ENCODE results near the gene SETD3.

Gene SETD3

DNA sequence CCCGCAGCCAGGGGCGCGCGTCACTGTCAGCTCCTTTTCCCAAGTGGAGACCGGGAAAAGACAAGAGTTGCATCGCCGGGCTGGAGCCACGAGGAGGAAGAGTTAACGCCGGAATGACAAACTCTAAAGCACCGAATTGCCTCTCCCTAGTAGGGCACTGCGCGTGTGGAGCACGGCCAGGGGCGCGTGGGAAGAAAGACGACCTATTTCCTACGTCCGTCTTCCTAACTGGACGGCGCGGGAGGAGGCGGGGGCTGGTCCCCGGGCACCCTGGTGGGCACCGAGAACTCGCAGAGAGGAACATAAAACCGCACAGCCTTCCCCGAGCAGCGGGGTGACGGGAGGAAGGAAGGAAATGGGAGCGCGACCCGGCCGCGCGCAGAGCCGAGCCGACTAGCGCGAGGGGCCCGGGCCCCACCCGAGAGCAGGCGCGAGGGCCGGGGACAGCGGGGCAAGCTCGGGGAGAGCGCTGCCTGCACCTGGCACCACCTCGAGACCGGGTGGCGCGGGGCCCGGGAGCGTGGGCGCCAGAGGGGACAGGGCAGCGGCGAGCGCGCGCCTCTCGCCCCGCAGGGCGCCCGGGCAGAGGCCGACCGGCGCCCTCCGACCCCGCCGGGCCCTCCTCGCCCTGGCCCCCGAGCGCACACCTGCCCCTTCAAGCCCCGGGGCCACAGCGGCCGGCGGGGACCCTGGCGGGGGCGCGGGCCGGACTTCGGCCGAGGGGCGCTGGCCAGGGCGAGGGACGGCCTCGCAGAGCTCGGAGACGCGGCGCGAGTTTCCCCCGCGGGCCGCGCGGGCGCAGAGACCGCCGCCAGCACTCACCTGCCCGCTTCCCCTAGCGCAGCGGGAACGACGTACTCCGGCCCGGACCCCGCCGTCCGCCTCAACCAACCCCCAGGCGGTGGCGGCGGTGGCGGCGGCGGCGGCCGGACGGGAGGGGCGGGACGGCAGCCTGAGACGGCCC is at the start of gene SETD3:
Gene SETD3, minus strand, starts transcription at position 954 of the 964 bp plus-strand sequence. CDS start 15,054 bp downstream, outside the sequence.
- peak; percentile 9 to 17 for DNase-seq (ENCODE audit: low read depth in 1 of 2, low spot score in 1 of 2)

DNA sequence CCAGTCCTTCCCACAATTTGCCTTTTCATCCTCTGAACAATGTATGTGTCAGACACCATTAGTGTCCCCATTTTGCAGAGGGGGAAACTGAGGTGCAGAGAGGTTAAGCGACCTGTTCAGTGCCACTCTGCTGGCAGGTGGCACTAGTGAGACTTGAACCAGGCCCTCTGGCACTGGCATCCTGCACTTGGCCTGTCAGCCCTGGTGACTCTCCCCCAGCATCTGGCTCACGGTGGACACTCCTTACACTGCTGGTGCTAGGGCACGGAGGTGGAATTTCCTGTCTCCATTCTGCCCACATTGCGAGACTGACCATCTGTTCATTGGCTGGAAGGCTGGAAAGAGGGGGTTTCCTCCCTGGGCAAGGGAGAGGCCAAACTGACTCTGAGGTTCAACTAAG is 49.2 kb upstream of the SETD3 start:
- DNase-seq (ENCODE audit: low read depth in 1 of 2, low spot score in 1 of 2), result no peak

DNA sequence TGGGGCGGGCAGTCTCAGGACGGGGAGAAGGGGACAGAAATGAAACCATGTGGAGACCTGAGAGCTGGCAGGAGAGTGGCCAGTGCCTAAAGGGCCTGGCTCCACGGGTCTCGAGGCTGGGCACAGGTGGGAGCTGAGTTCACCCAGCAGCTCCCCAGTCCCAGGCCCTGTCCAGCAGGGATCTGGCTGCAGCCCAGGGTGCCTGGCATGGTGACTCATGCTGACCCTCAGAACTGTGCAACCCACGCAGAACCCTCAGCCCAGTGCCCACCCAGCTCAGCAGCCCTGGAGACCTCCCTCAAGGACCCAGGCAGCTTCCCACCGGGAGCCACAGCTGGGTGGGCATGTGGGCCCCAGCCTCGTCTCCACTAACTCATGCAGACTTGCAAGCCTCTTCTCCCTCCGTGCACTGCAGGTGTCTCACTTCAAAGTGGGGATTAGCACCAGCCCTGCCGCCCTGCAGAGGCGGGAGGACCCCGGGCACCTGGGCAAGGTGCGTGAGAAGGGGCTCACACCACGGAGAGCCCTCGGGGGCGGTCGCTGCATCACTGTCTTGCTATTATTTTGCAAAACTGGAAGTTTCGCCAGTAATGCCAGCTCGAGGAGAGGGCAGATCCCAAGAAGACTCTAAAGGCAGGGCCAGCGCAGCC is 46.9 kb upstream of the SETD3 start:
- DNase-seq (ENCODE audit: low read depth in 1 of 2, low spot score in 1 of 2), result no peak

DNA sequence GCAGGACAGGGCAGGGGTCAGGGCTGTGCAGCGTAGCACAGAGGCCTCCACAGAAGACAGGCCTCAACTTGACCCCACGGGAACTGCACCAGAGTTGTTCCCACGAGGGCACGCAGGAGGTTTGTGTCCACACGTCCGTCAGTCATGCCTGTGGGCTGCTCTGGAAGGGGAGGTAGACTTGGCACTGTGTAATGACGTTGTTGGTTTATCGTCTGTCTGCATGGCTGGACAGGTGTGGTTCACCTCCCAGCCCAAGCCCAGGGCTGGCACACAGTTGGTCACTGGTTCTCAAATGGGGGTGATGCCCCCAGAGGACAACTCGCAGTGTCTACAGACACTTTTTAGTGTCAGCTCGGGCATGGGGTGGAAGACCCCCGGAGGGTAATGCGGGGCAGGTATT is 46.4 kb upstream of the SETD3 start:
- no peak for DNase-seq (ENCODE audit: low read depth in 1 of 2, low spot score in 1 of 2)

DNA sequence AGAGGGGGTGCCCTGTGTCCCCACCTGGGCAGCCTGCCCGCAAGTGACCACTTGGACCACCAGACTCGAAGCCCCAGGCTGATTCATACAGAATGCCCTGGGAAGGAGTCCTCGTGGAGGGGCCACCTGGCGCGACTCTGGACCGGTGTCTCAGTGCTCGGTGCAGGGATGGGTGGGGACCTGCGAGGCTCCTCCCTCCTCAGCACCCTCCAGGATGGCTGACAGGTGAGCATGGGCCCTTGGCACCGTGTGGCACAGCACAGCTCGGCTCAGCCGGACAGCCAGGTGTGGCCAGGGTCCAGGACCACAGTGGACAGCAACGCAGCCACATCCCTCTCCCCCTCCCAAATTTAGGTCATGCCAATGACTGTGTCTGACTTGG is 45.0 kb upstream of the SETD3 start:
- no peak for DNase-seq (ENCODE audit: low read depth in 1 of 2, low spot score in 1 of 2)

DNA sequence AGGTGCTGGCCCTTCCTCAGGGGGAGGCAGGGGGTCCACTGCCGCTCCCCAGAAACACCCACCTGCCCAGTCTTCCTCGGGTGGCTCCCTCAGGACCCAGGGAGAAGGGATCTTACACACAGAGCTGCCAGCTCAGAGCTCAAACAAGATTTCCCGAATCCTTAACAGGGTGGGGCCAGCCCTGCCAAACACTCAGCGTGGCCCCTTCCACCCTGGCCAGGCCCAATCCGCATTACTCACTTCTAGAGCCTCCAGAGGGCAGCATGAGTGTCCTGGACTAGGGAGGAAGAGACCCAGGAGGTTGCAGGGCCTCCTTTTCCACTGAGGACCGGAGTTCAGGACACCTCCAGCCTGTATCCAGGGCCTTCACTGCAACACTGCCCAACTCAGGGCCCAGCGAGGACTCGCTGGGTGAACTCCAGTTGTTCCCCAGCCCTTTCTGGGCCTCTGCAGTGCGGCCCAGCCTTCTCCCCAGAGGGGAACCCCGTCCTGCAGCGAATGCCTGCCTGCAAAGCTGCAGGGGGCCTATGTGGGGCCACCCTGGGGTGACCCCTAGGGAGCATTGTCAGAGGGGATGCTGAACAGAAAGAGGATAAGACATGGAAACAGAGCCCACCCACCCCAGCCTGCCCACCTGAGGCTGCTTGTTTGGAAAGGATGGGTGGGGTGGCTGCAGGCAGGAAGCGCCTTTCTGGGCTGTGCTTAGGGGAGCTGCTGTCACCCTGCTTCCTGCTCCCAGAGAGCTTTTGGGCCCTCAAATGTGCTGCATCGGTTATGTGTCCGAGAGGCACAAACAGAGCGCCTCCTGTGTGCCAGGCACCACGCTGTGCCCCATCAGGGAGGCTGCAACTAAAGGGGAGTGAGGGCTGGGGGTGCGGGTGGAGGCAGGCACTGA is 44.4 kb upstream of the SETD3 start:
- DNase-seq (ENCODE audit: low read depth in 1 of 2, low spot score in 1 of 2), result no peak

DNA sequence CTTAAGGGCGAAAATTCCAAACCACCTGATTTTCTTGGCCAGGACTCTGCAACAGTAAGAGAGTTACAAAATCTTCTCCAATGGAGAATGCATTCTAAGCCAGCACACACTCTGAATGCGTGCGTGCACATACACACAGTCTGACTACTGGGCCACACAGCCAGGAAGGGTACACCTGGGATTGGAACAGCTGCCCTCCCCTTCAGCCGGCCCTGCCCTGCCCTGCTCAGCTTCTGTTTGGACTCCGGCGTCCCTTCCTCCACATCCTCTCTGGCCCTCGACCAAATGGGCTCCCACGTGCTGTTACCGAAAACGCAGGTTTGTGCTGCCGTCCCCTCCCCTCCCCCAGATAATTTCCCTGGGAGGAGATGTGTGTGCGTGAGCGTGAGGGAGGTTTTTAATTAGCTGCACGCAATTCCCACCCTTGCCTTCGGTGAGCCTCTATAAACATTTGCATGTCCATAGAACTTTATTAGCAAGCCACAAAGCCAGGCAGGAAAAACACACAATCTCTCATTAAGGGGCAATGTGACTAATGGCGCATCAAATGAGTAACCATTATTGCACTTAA is 43.5 kb upstream of the SETD3 start:
- no peak for DNase-seq (ENCODE audit: low read depth in 1 of 2, low spot score in 1 of 2)

DNA sequence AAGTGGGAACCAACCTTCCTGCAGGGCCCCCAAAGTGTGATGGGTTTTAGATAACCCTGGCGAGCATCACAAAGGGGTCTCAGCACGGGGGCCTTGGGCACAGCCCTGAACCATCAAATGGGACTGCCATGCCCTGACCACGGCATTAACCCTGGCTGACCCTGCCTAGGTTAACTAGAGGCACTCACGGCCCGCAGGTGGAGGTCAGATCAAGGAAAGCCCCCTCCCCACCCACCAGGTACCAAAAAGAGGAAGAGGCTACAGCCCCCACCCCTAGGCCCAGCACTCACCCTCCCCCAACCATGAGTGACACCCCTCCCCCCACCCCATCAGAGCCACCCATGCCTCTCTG is 43.0 kb upstream of the SETD3 start:
- DNase-seq (ENCODE audit: low read depth in 1 of 2, low spot score in 1 of 2), result no peak

DNA sequence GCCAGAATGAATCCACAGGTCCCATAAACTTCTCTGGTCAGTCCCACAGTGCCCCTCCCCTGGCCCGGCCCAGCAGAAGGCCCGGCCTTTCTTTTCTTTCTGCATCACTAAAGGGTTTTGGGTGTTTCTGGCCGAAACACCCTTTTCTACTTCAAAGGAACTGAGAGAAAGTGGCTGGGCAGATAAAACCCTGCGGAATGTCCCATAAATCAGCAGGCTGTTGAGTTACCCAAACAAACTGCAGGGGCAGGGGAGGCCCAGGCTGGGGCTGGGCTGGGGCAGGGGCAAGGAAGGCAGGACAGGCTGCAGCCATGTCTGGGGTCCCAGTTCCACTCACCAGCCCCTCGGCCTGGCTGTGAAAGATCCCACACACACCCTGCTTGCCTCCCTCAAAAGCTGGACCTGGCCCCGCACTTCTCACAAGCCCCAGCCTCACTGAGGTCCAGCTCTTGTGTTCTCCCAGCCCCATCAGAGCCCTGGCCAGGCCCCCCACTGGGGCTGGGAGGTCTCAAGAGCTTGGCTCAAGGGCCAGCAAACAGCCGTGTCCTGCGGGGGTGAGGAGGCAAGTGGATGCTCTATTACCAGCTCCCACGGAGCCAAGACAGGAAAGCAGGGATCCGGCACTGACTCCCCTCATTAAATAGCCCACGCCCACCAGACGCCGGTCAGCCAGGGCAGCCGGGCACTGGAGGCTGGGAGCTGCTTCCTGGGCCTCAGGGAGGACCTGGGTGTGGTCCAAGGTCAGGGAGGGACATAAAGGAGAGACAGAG is 42.5 kb upstream of the SETD3 start:
- no peak for DNase-seq (ENCODE audit: low read depth in 1 of 2, low spot score in 1 of 2)

DNA sequence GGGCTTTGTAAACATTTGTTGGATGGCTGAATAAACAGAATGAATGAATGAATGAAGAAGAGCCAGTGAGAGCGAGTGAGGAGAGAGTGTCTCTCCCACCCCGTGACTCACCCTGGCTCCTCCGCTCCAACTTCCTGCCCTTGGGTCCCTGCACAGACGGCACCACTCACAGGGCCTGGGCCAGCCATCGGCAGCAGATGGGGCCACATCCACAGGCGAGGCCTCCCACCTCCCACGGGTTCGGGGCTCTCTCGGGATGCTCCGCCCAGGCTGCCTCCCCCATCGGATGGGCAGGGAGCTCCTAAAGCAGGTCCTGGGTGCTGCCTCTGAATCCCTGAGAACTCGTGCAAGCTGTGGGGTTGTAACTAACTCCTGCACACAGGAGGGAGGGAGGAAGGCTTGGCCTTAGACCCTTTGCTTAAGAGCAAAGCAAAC is 41.8 kb upstream of the SETD3 start:
- DNase-seq (ENCODE audit: low read depth in 1 of 2, low spot score in 1 of 2), result no peak

DNA sequence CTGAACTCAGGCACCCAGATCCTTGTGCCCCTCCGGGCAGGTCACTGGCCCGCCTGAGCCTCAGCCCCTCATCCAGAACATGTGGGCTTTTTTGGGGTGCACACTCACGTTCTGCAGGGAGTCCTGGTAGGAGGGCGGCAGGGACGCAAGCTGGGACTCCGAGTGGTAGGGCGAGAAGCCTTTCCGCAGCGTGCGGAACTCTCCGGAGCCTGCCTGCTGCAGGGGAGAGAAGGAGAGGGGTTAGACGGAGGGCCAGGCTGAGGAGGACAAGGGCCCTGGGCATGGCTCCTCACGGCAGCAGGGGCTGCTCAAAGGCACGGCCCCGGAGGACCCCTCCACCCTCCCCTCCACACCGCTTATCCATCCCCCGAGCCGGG is 41.4 kb upstream of the SETD3 start:
- no peak for DNase-seq (ENCODE audit: low read depth in 1 of 2, low spot score in 1 of 2)

DNA sequence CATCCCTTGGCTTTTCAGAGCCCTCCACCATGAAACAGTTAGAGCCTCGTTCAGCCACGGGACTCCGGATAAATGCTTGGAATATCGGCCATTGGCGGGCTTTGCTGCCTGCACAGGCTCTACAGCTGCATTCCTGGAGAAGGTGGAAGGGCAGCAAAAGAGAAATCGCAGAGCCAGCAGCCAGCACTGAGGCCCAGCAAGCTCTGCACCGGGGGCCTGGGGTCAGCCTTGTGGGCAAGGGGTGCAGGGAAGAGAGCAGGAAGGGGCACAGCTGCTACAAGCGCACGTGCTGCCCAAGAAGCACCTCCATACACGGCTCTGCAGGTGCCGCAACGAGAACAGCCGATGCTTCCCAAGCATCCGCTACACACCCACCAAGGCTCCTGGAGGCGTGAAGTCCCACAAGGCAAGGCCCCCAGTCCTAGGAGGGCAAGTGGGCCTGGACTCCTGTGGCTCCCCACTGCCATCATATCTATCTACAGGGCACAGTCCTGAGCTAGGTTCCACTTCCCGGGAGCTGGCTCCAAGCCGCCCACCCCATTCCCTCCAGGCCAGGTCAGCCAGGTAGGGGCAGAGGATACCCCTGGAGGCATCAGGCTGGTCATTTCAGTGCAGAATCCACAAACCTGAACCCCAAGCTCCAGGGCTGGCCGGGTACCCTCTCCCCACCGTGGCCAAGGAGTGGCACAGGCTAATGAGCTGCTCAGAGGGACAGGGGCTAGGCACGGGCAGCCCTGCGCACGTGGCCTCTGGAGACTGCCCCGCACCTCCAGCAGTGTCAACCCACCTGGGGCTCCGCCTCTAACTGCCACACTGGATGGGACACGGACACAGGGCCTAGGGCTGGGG is 40.7 kb upstream of the SETD3 start:
- DNase-seq (ENCODE audit: low read depth in 1 of 2, low spot score in 1 of 2), result no peak

DNA sequence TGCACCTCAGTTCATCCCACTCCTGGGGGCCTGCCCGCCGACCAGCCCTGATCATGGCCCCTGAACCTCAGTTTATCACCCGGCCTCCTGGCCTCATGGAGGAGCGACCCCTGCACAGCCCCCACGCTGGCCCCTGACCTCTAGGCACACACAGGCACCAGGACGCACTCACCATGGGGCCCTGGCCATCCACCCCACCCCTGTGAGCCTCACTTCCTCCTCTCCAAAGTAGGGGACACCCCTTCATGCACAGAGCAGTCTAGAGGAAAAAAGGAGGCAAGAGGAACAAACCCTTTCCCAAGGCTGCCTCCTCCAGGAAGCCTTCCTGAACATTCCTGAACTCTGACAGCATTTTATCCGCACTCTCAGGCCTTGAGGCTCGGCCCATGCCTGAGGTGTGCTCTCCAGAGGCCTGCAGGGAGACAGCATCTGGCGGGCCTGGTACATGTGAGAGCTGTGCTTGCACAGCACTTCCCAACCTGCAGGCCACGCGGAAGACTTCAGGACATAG is 40.0 kb upstream of the SETD3 start:
- DNase-seq (ENCODE audit: low read depth in 1 of 2, low spot score in 1 of 2), result no peak

DNA sequence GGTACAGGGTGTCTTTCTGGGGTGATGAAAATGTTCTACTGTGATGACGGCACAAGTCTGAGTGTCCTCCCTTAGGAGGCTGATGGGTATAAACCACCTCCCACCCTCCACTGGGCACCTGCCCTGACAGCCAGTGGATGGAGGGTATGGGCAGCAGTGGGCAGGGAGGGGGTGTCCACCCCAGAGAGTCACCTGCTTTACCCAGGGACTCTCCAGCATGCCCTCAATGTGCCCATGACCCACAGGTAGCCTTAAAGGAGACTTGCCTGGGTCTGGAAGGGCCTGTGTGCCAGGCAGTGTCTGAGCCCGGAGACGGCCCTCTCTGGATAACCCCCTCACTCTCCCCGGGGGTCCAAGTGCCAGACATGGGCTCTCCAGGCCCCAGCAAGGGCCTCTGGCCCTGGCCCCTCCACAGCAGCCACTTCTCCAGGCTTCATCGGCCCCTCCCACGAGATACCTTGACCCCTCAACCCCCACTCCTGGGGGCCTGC is 39.3 kb upstream of the SETD3 start:
- no peak for DNase-seq (ENCODE audit: low read depth in 1 of 2, low spot score in 1 of 2)

DNA sequence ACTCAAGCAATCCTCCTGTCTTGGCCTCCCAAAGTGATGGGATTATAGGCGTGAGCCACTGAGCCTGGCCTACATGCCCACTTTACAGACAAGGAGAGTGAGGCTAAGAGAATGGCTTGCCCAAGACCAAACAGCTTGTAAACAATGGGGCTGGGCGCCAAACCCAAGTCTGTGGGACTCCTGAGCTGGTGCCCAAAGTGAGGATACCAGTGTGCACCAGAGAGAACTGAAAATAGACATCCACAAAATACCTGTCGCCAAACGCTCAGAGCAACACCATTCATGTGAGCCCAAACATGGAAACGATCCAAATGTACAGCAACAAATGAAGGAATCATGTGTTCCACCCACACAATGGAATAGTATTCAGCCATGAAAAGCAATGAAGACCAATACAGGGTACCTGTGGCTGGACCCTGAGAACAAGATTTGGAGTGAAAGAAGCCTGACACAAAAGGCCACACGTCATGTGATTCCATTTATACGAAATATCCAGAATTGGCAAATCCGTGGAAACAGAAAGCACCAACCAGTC is 38.8 kb upstream of the SETD3 start:
- no peak for DNase-seq (ENCODE audit: low read depth in 1 of 2, low spot score in 1 of 2)

DNA sequence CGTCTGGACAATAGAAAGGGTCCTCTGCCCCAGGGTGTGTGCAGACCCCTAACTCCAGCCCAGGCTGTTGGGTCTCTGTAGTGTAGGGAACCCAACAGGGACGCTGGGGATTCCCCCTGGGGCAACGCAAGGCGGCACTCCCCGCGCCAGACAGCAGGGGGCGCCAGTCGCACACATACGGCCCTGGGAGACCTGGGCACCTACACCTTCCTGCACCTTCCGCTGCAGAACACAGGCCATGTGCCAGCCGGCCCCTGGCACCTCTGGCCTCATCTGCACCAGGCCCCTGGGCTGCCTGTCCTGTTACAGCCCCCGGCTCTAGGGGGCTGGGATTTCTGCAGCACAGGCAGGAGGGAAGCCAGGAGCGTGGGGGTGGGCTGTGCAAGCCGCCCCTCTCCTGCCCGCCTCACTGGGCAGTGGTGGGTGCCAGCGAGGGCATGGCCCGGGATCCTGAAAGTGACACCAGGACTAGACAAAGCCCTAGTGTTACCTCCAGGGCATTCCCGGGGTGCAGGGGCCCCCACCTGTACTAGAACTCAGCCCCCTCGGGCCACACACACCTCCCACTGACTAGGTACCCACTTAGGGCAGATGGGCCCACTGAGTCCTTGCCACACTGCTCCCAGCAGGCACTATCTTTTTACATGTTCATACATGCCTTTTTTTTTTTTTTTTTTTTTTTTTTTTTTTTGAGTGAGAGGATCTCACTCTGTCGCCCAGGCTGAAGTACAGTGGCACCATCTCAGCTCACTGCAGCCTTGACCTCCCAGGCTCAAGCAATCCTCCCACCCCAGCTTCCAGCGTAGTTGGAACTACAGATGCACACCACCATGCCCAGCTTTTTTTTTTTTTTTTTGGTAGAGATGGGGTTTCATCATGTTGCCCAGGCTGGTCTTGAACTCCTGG is 38.0 kb upstream of the SETD3 start:
- peak; percentile 73 to 76 for DNase-seq (ENCODE audit: low read depth in 1 of 2, low spot score in 1 of 2)

DNA sequence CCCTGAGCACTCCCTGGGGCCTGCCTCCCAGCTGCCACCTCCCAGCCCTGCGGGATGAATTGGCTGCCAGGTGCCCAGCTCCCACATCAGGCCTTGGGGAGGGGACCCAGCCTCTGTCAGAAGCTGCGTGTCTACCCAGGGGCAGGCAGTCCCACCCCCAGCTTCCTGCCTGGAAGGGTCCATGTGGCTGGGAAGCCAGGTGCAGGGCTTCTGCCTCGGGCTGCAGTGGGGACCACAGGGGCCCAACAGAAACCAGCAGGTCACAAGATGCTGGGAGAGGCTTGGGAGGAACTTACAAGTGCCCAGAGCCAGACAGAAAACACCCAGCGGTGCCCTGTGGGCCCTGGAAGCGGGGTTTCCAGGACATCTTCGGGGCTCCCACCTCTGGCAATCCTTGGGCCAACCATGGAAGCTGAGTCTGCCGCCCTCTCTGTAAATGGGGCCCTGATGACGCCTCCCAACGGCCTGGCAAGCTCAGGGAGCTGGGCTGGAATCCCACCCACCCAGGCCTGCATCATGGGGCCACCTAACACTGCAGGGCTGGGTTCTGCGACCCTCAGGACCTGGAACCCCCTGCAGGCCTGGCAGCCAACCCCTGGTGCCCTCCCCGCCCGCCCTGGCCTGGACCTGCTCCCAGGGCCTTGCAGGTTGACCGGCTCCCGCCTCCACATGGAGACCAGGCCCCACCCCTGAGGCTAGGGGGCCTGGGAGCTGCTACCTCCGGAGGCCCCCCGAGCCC is 37.2 kb upstream of the SETD3 start:
- no peak for DNase-seq (ENCODE audit: low read depth in 1 of 2, low spot score in 1 of 2)
